Kasumi-1 (cell line): ENCODE measurements around the gene FAN1.

Experiments used
- DNase-seq, 2 experiments: peaks; one replicate each; lab custom pipeline; 2025; lab: John Stamatoyannopoulos, UW

FAN1 gene

DNA sequence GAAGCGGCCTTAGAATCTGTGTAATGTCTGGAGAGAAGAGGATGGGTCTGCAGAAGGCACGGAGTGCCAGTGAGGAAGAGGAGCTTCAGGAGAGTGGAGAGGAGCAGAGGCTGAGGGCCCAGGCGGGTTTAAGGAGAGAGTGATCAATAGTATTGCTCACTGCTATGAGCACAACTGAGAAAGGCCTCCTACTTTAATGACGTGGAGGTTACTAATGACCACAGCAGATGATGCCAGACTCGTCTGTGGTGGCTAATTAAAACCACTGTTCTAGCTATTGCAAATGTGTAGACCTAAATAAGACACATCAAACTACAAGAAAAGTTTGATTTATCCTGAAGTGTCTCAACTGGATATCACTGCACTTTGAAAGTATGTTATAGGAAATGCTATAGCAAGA lies 54.5 kb downstream of the FAN1 start:
- no peak for DNase-seq

DNA sequence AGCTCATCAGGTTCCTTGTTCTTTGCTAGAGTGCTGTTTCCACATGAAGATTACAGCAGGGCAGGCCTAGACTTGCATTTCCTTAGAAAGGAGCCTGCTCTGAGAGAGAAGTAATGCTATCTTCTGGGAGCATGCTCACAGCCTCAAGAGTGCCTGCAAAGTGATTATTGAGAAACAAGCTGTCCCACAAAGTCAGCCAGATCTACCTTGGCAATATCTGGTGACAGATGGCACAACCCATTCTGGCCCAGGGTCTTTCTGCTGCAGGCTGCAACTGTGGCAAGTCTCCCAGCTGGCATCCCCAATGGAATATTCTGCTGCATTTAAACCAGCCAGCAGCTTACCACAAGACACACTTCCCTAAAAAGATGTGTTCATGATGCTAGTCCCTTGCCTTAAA lies 58.4 kb downstream of the FAN1 start:
- no peak for DNase-seq

DNA sequence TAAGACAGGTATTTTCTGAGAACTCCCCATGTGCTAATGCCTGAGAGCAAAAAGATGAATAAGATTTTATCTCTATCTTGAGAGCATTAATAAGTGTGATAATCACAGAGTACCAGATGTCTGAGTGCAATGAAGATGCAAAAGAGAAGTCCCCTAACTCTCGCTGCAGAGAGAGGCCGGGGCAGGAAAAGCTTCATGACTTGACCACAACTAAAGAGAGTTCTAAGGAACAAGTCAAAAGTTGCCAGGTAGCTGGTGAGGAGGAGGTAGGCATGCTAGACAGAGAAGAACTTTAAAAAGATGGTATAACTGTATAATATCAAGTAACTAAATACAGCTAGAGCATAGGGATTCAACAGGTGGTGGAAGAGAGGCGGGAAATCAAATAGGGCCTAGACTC lies 58.9 kb downstream of the FAN1 start:
- DNase-seq = no peak

DNA sequence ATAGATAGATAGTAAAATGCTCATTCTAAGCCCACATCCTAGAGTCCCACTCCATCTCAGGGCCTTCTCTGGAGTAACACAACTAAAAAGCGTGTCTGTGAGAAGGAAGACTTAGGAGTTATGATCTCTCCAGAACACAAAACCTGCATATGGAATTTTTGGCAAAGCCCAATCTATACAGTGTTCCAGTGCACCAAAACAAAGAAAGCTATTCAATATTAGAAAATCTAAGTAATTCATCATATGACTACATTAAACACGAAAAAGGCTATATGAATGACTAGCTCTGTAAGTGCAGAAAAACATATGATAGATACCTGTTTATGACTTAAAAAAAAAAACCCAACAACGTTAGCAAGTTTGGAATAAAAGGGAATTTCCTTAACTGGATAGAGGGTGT lies 60.0 kb downstream of the FAN1 start:
- DNase-seq = no peak

DNA sequence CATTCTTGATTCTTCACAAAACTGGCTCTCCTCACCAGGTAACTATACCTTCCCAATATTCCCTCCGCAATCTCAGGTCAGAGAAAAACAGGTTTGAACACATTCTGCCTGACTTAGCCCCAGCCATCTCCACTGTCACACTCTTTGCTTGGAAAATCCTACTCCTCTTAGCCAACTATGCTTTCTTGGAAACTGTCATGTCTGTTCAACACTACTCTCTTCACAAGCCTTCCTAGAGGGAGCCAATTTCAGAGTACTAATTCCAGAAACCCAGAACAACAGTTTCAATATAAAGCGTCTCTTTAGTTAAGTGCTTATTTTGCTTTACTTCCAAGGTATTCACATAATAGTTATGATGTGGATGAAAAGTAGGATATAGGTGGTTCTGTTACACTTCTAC lies 66.0 kb downstream of the FAN1 start:
- no peak for DNase-seq

DNA sequence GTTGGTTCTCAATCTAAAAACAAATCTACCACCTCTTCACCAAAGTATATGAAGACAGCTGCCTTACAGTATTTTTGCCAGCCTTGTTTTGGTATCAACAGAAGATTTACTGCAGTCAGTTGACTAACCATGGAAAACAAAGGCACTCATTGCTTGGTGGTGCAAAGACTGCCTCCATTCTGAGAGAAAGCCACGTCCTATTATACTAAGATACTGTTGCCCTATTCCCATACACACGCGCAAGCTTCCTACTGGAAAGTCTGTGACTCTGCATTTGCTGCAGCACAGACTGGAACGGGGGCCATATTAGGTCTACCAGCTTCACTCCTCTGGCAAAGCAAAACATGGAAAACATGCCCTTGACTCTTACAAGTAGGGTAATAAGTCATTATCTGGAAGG lies 69.7 kb downstream of the FAN1 start:
- no peak for DNase-seq

DNA sequence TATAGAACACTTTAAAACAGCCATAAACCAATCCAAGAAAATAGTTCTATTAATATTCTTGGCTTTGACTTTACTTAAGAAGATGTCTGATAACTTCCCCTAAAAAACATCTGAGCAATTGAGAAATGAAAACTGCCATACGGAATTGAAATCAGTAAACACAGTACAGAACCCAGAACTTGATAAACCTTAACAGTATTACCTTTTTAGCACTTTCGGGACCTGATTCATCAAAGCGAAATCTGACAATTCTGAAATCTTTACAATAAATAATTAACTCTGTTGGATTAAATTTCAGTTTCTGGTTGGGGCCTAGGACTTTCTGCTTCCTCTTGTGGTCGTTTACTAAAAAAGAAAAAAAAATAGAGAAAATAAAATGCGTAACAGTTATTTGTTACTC lies 70.4 kb downstream of the FAN1 start:
- no peak for DNase-seq

DNA sequence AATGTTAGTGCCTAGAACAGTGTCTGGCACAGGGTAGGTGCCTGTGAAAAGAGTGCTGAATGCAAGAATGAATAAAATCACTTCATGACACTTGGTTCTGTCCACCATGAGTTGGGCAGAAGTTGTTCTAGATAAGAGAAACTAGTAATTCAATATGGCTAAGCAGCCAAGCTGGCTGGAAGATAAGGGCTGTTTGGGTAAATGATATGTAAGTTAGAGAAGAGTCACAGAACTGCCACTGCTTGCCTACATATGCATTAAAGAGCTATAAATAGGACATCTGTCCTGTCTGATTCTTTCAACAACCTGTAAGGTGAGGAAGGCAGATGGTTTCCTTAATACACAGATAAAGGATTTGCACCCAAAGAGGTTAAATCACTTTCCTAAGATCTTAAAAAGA lies 74.6 kb downstream of the FAN1 start:
- DNase-seq = no peak

DNA sequence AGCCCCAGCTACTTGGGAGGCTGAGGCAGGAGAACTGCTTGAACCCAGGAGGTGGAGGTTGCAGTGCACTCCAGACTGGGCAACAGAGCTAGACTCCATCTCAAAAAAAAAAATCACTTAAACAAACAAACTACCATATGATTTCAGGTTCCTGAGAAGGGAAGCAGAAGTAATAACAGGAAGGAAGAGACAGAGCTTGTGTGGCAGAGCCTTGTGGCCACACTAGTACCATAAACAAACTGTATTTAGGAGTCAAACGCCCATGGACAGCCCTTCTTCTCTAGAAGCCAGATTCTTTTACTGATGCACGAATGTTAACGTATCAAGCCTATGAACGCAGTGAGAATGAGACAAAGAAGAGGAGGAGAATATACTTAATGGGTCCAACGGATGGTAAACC lies 75.7 kb downstream of the FAN1 start:
- DNase-seq = peak; percentile 6 to 9

DNA sequence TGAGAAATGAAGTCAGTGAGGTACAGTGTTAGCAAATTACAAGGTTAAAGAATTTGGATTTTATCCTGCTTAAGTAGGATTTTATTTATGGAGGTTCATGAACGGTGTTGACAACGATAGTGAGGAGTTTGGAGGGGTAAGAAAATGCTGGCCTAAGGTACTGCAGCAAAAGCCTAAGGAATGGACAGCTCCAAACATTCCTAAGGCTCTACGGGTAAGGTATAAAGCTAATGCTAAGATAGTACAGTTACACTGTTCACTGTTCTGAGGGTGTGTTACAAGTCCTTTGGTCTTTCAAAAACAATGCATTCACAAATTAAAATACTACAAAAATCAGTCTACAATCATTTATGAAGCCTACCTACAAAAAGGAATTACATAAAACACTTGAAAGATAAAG lies 80.4 kb downstream of the FAN1 start:
- DNase-seq = no peak

DNA sequence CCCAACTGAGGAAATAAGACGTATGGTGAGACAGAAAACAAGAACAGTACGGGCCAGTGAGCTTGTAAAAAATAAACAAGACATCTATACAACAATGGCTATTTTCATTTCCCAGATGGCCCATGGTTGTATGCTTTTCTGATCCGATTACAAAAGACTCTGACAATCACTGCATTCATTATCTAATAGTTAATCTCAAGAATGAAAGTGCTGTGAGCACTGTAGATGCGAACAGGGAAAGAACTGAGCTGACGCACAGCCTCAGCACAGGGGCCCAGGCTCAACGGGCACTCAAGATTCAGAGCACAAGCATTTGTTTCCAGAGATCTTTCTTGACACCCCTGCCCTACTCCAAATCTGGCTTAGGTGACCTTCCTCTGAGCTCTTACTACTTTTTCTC lies 80.8 kb downstream of the FAN1 start:
- no peak for DNase-seq

DNA sequence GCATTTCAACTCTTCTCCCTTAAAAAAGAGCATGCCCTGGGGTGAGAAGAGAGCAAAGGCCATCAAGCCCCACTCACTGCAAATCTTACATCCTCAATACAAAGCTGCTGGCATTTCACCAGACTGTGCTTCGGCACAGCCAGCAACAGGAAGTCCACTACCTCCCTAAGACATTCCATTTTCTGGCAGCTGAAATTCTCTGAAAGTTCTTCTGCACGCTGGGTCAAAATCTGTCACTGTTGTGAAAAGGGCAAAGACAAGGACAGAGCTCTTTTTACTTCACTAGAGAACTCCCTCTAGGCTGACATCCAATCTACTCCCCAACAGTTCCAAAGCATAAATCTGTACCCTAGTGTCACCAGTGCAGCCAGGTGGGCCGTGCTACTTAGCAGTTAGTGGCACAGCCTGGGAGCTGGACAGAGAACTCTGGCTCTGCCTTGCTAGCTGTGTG lies 81.4 kb downstream of the FAN1 start:
- no peak for DNase-seq

DNA sequence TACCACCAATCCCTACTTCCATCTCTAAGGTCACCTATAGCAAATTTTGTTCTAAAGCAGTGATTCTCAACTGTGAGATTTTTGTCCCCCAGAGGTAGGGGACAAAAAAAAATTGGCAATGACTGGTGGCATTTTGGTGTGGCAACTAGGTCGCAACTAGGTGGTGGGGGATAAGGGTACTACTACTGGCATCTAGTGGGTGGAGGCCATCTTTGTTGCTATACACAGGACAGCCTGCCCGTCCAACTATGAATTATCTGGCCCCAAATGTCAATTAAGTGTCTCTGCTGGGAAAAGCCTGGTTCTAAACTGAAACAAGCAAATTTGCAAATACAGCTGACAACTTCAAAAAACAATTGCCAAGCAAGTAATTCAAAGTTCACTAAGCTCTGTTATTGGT lies 86.3 kb downstream of the FAN1 start:
- peak in 1 of 2 experiments; percentile 15 for DNase-seq

DNA sequence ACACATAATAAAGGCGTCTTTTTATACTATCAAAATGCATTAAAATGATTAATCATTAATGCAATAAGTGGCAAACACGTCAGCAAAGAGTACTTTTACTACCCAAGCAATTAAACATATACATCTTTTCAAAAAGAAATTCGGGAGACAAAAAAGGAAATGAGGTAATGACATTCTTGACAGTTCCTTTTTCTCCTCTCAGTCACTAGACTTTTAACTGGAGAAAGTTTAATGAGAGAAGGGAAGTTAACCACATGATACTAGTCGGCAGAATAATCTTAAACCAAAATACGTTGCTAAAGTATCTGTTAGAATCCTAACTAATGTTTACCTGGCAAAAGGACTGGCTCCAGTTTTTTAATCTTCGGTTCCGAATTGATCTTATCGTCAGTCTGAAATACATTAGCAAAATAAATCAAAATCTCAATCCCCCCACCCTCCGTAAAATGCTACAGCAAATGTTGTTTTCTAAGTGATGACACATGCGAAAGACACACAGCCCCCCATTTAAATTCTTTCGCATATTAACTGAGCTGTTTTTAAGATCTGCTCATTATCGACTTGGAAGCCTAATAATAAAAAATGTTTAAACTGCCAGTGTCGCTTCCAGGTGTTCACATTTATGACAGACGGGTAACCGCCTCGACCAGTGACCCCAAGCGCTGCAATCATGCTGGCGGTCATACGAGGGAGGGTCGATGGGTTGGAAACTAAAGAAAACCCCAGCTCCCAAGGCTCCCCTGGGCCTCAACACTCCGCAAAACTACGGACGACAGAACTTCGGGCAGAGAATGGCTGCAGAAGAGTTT lies 86.9 kb downstream of the FAN1 start:
- peak; percentile 49 to 57 for DNase-seq

DNA sequence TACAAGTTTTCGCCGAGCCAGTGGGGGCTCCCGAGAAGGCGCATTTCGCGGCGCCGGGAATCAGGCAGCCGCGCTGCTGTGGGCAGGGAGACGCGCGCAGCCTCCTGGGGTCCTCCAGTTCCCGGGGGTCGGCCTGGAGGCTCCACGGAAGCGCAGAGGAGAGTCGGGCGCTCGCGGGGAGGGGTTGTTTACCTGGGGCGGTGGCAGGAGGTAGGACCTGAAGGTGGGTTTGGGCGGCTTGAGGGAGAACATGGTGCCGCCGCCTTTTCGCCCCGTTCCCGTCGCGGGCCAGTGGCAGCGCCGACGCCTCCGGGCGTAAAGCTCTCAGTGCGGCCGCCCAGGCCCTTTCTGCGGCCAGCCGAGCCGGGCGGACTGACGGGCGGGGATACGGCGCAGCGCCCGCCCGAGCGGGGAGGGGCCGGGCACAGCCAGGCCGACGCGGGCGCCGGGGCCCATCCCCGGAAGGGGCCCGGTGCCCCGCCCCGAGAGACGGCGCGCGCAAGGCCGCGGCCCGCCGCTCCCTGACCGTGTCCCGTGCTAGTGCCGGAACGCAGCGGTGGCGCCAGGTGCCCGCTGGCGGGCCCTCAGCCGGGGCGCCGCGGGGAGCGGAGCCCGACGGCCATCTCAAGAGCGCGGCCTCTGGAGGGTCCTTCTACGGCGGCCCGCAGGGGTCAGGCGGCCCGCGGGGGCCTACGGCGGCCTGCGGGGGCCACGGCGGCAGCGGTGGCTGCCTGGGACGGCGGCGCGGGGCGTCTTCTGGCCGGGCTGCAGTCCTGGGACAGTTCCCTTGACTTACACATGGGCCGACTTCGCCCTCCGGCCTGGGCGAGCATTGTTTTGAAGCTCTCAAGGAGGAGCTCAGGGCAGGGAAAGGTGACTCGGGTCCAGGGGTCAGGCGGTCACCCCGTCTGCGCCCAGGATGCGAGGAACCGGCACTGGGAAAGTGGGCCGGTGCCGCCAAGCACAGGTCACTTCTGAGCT lies 87.8 kb downstream of the FAN1 start, which contains the start of gene MTMR10:
MTMR10 (minus strand) TSS at position 374 of the 981 bp plus-strand sequence; CDS start at position 252, 122 bp downstream.
- peak in 1 of 2 experiments; percentile 14 for DNase-seq

DNA sequence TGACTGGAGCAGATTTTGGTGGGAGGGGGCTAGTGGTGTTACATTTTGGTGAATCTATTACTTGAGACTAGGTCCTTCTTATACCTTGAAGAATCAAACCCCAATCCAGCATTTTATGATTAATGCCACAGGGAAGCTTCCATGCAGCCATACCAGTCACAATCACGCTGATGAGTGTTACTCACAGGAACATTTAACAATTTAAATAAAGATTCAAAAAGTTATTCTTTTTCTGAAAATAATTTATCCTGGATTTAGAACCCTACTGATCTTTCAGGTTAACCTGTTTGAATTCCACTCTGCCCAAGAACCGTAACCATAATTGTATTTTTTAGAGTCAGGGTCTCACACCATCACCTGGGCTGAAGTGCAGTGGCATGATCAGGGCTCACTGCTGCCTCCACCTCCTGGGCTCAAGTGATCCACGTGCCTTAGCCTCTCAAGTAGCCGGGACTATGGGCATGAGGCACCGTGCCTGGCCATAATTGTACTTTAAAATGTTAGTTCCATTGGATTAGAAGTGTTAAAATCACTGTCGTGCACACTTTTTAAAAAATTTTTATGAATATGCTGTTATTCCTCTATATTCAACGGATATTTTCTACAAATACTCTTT lies 88.6 kb downstream of the FAN1 start:
- DNase-seq = no peak
